ENCODE measurements around the gene CALY.
A peak's percentile ranks its signal among the peaks of the same experiment; 100 is the strongest.

Gene CALY

DNA sequence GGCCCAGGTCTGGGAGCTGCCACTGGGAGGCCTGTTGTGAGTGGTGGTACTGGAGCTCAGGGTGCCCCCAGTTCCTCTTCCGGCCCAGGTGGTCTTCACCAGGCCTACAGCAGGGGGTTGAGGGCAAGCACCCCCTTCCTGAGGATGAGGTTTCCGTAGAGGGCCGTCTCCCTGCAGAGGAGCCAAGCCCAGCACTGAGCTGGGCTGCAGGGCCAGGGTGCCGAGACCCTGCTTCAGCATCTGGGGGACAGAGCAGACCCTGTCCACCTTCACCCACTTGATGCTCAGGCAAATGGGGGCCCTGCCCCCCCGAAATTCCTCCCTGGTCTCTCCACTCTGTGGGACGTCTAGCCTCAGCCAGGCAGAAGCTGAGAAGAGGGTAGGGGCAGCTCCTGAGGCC, 18.6 kb upstream of the CALY start:
- no peak overlapping the region for H3K4me3 ChIP-seq (replicated peaks; ENCODE audit: low read depth, low read length)
- TF ChIP-seq, protein P1, sequence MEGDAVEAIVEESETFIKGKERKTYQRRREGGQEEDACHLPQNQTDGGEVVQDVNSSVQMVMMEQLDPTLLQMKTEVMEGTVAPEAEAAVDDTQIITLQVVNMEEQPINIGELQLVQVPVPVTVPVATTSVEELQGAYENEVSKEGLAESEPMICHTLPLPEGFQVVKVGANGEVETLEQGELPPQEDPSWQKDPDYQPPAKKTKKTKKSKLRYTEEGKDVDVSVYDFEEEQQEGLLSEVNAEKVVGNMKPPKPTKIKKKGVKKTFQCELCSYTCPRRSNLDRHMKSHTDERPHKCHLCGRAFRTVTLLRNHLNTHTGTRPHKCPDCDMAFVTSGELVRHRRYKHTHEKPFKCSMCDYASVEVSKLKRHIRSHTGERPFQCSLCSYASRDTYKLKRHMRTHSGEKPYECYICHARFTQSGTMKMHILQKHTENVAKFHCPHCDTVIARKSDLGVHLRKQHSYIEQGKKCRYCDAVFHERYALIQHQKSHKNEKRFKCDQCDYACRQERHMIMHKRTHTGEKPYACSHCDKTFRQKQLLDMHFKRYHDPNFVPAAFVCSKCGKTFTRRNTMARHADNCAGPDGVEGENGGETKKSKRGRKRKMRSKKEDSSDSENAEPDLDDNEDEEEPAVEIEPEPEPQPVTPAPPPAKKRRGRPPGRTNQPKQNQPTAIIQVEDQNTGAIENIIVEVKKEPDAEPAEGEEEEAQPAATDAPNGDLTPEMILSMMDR (IDR thresholded peaks at IDR 0.05; ENCODE audit: low read depth, low read length, missing control alignments): no peak
- DNase-seq (ENCODE audit: extremely low read depth, low read depth): no peak

DNA sequence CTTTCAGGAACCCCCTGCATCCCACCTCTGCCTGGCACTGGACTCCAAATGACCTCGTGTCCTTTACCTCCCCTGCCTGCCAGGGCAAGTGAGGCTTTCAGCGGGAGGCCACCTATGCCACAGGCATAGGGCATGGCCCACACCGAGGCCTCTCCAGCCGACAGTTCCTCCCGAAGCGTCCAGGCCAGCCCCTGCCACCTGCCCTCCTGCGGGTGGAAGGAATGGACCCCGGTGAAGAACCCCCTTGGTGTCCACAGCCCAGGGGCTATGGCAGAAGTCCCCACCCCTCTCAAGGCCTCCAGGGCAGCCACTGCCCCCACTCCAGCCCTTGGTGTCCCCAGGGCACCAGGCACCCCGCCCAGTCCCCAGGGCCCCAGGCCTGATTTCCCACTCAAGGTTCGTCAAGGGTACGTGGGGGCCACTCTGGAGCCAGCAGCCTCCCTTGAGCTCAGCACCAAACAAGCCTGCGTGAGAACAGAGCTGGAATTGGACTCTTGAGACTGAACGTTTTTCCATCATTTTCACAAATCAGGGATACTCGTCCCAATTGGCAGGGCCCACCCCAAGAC, 18.1 kb upstream of the CALY start:
- TF ChIP-seq, protein P1 (IDR thresholded peaks at IDR 0.05; ENCODE audit: low read depth, low read length, missing control alignments): no peak
- no peak overlapping the region for H3K4me3 ChIP-seq (replicated peaks; ENCODE audit: low read depth, low read length)
- DNase-seq (ENCODE audit: extremely low read depth, low read depth): no peak

DNA sequence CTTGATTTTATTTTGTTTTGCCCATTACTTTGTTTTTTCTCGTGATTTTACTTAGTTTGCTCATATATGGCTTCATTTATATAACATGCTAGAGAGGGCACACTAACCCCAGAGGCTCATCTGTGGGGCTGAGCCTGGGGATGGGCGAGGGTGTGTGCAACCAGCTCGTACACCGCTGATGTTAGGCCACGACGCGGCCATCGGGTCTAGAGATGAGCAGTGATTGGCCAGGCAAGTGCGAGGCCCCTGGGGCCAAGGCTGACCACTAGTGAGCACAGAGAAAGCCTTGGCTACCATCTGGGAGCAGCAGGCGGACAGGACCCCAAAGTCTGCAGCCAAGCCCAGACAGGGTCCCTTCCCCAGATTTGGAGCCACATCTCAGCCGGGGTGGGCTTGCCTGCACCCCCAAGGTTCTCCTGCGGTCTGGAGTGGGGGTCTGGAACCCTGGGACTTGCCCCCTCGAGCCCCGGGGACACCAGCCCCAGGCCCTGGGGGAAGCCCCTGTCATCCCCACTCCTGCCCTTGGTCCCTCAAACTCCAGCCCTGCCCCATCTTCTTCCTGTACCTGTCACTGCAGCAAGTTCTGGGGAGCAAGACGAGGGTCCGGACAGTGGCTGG, 17.4 kb upstream of the CALY start:
- H3K4me3 ChIP-seq (replicated peaks; ENCODE audit: low read depth, low read length): no peak overlapping the region
- no peak for DNase-seq (ENCODE audit: extremely low read depth, low read depth)
- TF ChIP-seq, protein P1 (IDR thresholded peaks at IDR 0.05; ENCODE audit: low read depth, low read length, missing control alignments): no peak

DNA sequence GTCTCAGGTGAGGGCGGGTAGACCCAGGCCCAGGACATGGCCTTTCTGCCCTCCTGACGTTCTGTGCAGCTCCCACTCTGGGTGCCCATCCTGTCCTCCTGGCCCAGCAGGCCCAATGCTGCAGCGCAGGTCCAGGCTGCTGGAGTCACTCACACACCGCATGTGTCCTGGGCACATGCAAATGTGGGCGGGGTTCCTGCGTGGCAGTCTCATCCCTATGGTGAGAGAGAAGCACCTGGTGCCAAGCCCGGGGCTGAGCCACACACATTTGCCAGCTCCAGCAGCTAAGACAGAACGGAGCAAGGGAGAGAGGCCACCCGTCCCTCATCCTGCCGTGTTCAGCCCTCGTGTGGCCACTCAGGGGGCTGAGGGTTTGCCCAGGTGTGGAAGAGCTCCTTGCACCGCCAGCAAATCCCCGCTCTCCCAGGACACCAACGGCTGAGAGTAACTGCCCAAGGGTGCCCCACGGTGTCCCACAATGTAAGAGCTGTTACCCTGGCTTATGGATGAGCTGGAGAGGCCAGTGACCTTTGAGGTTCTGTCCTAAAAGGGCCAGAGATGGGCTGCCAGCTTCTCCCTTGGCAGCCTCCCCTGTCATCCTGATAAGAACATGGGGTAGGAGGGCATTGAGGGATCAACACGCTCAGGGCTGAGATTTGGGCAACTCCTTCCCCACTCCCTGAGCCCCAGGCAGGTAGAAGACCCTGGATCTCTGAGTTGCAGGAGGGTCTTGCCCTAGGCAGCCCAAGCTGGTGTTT, 16.7 kb upstream of the CALY start:
- TF ChIP-seq, protein P1 (IDR thresholded peaks at IDR 0.05; ENCODE audit: low read depth, low read length, missing control alignments): no peak
- DNase-seq (ENCODE audit: extremely low read depth, low read depth): no peak
- no peak overlapping the region for H3K4me3 ChIP-seq (replicated peaks; ENCODE audit: low read depth, low read length)

DNA sequence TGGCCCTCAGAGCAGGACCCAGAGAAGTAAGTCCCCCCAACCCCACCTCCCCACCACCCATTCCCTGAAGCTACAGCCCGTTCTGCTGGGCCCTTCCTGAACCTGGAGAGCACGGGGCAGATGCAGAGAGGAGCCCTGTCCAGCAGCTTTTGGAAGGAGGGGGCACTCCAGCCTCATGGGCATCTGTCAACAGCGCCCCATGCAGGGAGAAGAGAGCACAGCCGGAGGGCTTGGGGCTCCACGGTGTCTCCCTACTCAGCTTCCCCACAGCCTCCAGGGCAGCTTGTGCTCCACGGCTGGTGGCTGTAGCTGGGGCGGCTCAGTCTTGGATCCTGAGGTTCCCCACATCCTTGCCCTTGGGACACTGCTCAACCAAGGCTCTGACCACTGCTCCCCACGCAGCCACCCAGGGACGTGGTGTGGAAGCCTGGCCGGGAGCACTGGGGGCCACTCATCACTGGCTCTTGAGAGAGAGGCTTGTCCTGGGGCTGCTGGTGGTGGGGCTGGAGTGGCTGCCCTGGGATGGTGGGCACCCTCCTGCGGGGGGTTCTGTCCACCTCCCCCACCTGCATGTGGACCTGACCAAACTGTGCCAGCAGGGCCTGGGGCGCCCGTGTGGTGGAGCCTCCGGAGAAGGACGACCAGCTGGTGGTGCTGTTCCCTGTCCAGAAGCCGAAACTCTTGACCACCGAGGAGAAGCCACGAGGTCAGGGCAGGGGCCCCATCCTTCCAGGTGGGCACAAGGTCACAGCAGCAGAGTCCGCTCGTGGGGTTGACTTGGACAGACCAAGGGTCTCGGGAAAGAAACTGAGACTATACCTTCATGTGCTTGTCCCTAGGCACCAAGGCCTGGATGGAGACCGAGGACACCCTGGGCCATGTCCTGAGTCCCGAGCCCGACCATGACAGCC, 15.0 kb upstream of the CALY start:
- H3K4me3 ChIP-seq (replicated peaks; ENCODE audit: low read depth, low read length): no peak overlapping the region
- TF ChIP-seq, protein P1 (IDR thresholded peaks at IDR 0.05; ENCODE audit: low read depth, low read length, missing control alignments): peak; percentile 8
- DNase-seq (ENCODE audit: extremely low read depth, low read depth): no peak

DNA sequence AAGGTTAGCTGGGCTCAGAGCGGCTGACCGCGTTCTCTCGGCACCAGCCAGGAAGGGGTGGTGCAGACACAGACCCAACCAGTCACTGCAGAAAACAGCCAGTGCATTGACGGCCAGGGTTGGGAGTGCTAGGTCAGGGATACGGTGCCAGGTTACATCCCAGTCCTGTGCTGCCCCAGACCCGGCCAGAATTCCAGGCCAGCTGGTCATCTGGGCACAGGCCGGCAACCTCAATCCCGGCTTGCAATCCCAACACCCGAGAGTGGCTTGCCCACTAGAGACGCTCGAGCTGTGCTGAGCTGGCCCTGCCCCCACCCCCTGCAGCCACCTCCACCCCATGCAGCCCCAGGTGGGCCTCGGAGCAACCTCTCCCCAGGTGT, 14.2 kb upstream of the CALY start:
- no peak overlapping the region for H3K4me3 ChIP-seq (replicated peaks; ENCODE audit: low read depth, low read length)
- TF ChIP-seq, protein P1 (IDR thresholded peaks at IDR 0.05; ENCODE audit: low read depth, low read length, missing control alignments): no peak
- no peak for DNase-seq (ENCODE audit: extremely low read depth, low read depth)
